ENCODE data around the gene RXYLT1. TPM values are rescaled to one million over a fixed set of nuclear protein-coding genes. Genes with fewer than 3 reads are reported as not detected.

RXYLT1 gene
- total RNA-seq, 3 donors from 2014 or later = 16.0 to 20.2 (median 19.0) TPM

- TF ChIP-seq POLR2AphosphoS5 (IDR thresholded peaks at IDR 0.05) (no peak), CTCF (IDR thresholded peaks at IDR 0.05) (no peak), POLR2A (IDR thresholded peaks at IDR 0.05) (no peak)
- H3K27ac ChIP-seq = no peak overlapping the region
- no peaks in the 10 kb centered on the region for H3K36me3 ChIP-seq
- no peaks in the 10 kb centered on the region for H3K9me3 ChIP-seq
- H3K27me3 ChIP-seq = no peaks in the 10 kb centered on the region
- H3K4me1 ChIP-seq = no peaks in the 10 kb centered on the region
- no peak overlapping the region for H3K4me3 ChIP-seq
- no peak for DNase-seq (ENCODE audit: low spot score in 2 of 2)
- intact Hi-C loops (cut with DNase I; ENCODE audit: low total_unique reads) = no loop called here
Observed at GRCh38 chr12:63792338-63792737, 12.6 kb downstream of the RXYLT1 start.

GRCh38 chr12:63795032-63795687, 15.5 kb downstream of the RXYLT1 start:
- intact Hi-C loops (cut with DNase I; ENCODE audit: low total_unique reads) = no loop called here
- no peak for TF ChIP-seq POLR2A (IDR thresholded peaks at IDR 0.05)
- TF ChIP-seq POLR2AphosphoS5 (IDR thresholded peaks at IDR 0.05) = no peak
- TF ChIP-seq CTCF (IDR thresholded peaks at IDR 0.05) = no peak
- H3K9me3 ChIP-seq = no peaks in the 10 kb centered on the region
- DNase-seq (ENCODE audit: low spot score in 2 of 2) = no peak
- no peak overlapping the region for H3K27ac ChIP-seq
- H3K36me3 ChIP-seq = no peaks in the 10 kb centered on the region
- no peak overlapping the region for H3K4me3 ChIP-seq
- no peaks in the 10 kb centered on the region for H3K27me3 ChIP-seq
- no peaks in the 10 kb centered on the region for H3K4me1 ChIP-seq

- Histone ChIP-seq H3K4me1 (no peaks in the 10 kb centered on the region), H3K4me3 (no peak overlapping the region), H3K27ac (no peak overlapping the region), H3K36me3 (no peaks in the 10 kb centered on the region), H3K27me3 (no peaks in the 10 kb centered on the region), H3K9me3 (no peaks in the 10 kb centered on the region)
- DNase-seq (ENCODE audit: low spot score in 2 of 2) = no peak
- intact Hi-C loops (cut with DNase I; ENCODE audit: low total_unique reads) = no loop called here
- TF ChIP-seq POLR2AphosphoS5 (IDR thresholded peaks at IDR 0.05) = no peak
- TF ChIP-seq POLR2A (IDR thresholded peaks at IDR 0.05) = no peak
- TF ChIP-seq CTCF (IDR thresholded peaks at IDR 0.05) = no peak
Observed at GRCh38 chr12:63795944-63796343, 16.2 kb downstream of the RXYLT1 start.

- Histone ChIP-seq H3K27me3 (no peaks in the 10 kb centered on the region), H3K4me1 (no peaks in the 10 kb centered on the region), H3K9me3 (no peaks in the 10 kb centered on the region), H3K27ac (no peak overlapping the region), H3K4me3 (no peak overlapping the region), H3K36me3 (no peaks in the 10 kb centered on the region)
- no peak for DNase-seq (ENCODE audit: low spot score in 2 of 2)
- intact Hi-C loops (cut with DNase I; ENCODE audit: low total_unique reads) = no loop called here
- TF ChIP-seq POLR2AphosphoS5 (IDR thresholded peaks at IDR 0.05) (no peak), POLR2A (IDR thresholded peaks at IDR 0.05) (no peak), CTCF (IDR thresholded peaks at IDR 0.05) (peak in 2 of 3 donors; percentile 30 to 49)
Observed at GRCh38 chr12:63802012-63802608, 22.4 kb downstream of the RXYLT1 start.

GRCh38 chr12:63804746-63805145, 25.0 kb downstream of the RXYLT1 start:
- H3K27me3 ChIP-seq = no peaks in the 10 kb centered on the region
- no peak overlapping the region for H3K27ac ChIP-seq
- no peaks in the 10 kb centered on the region for H3K9me3 ChIP-seq
- H3K4me3 ChIP-seq = no peak overlapping the region
- no peaks in the 10 kb centered on the region for H3K36me3 ChIP-seq
- intact Hi-C loops (cut with DNase I; ENCODE audit: low total_unique reads) = no loop called here
- TF ChIP-seq POLR2A (IDR thresholded peaks at IDR 0.05) (no peak), POLR2AphosphoS5 (IDR thresholded peaks at IDR 0.05) (no peak), CTCF (IDR thresholded peaks at IDR 0.05) (no peak)
- no peaks in the 10 kb centered on the region for H3K4me1 ChIP-seq
- no peak for DNase-seq (ENCODE audit: low spot score in 2 of 2)

All from breast epithelium (tissue), 4 donors.